OCI-LY3 (cell line): Measurements from ENCODE around the gene UGT3A1.

ENCODE experiments used
- EZH2phosphoT487 ChIP-seq: fragments of 200-600 bp; shearing (Covaris generic); IDR thresholded peaks from 2 replicates; pipeline ENCODE4 v1.6.1; 2018; ENCODE audit warnings: antibody characterized with exemption, mixed run types, low read depth
- TF ChIP-seq, protein P1 (sequence below): fragments of 200-600, 300-600 bp; sonication (generic); IDR thresholded peaks from 2 replicates; pipeline ENCODE4 v1.5.1; 2014; ENCODE audit warnings: antibody characterized with exemption, low read length, low read depth

GRCh38 chr5:35960328-35960727 is 30.9 kb downstream of the UGT3A1 start:
- TF ChIP-seq, protein P1, sequence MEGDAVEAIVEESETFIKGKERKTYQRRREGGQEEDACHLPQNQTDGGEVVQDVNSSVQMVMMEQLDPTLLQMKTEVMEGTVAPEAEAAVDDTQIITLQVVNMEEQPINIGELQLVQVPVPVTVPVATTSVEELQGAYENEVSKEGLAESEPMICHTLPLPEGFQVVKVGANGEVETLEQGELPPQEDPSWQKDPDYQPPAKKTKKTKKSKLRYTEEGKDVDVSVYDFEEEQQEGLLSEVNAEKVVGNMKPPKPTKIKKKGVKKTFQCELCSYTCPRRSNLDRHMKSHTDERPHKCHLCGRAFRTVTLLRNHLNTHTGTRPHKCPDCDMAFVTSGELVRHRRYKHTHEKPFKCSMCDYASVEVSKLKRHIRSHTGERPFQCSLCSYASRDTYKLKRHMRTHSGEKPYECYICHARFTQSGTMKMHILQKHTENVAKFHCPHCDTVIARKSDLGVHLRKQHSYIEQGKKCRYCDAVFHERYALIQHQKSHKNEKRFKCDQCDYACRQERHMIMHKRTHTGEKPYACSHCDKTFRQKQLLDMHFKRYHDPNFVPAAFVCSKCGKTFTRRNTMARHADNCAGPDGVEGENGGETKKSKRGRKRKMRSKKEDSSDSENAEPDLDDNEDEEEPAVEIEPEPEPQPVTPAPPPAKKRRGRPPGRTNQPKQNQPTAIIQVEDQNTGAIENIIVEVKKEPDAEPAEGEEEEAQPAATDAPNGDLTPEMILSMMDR: no peak
- no peak for TF ChIP-seq EZH2phosphoT487
